Ascending aorta (tissue), 2 donors: ENCODE results near the gene MCUB. TPM values are rescaled to one million over a fixed set of nuclear protein-coding genes. Genes with fewer than 3 reads are reported as not detected.

Experiments
- DNase-seq, 2 donors: peaks; one replicate each; pipeline ENCODE4 v3.0.0-alpha.2; 2019; ENCODE audit warnings: low spot score in 2 of 2
- H3K27ac ChIP-seq, 2 donors: fragments of 200-600 bp; sonication (generic); one replicate each; pipeline ENCODE4 v1.5.1; 2016 to 2017; ENCODE audit warnings: mild to moderate bottlenecking in 1 of 2
- H3K27me3 ChIP-seq: fragments of 200-600 bp; sonication (generic); one replicate; pipeline ENCODE4 v1.5.1; 2017
- H3K36me3 ChIP-seq, 2 donors: fragments of 200-600 bp; sonication (generic); one replicate each; pipeline ENCODE4 v1.5.1; 2016
- H3K4me1 ChIP-seq, 2 donors: fragments of 200-600 bp; sonication (generic); one replicate each; pipeline ENCODE4 v1.5.1; 2016 to 2017; ENCODE audit warnings: mild to moderate bottlenecking in 1 of 2
- H3K4me3 ChIP-seq, 2 donors: fragments of 200-600 bp; sonication (generic); one replicate each; pipeline ENCODE4 v1.5.1; 2016 to 2017; ENCODE audit warnings: mild to moderate bottlenecking in 1 of 2
- H3K9me3 ChIP-seq, 2 donors: fragments of 200-600 bp; sonication (generic); one replicate each; pipeline ENCODE4 v1.5.1; 2016
- intact Hi-C: fragments of 100-400 bp; cut with DNase I; formaldehyde crosslinking; loops from one replicate; pipeline ENCODE4 v1.15.1; 2023
- total RNA-seq: library from RNA; depleted of rRNA; stranded (reverse); fragments of >200 nt; gene quantifications from one replicate; pipeline ENCODE4 v1.1.0, GENCODE V29; 2016
- TF ChIP-seq, protein P1 (sequence below), 3 experiments: fragments of 200-600 bp in 2 of 3; fragments of 450-650 bp in 1 of 3; sonication (generic) in 2 of 3; IDR thresholded peaks; one replicate each; pipeline ENCODE4 v1.5.1; 2016 to 2019; ENCODE audit warnings: antibody characterized with exemption in 3 of 3, mild to moderate bottlenecking in 1 of 3, moderate library complexity in 1 of 3

The MCUB gene
- total RNA-seq, 1 donor from 2014 or later: 430 TPM

DNA sequence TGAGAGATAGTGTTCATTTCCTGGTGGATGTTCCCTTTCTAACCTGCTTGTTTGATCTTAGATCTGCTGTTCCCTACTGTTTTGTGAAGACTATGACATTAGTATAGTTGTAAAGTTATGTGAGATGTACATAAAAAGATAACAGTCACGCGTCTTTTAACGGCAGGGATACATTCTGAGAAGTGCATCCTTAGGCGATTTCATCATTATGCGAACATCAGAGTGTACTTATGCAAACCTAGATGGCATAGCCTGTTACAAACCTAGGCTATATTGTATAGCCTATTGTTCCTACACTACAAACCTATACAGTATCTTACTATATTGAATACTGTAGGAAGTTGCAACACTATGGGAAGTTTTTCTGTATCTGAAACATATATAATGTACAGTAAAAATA is 50.4 kb downstream of the MCUB start:
- H3K27ac ChIP-seq: no peak overlapping the region
- no peak overlapping the region for H3K4me3 ChIP-seq
- H3K9me3 ChIP-seq: peaks cover 9 to 14% of the 10 kb centered on the region in 2 donors
- H3K4me1 ChIP-seq: no peaks in the 10 kb centered on the region
- no peaks in the 10 kb centered on the region for H3K36me3 ChIP-seq
- TF ChIP-seq, protein P1, sequence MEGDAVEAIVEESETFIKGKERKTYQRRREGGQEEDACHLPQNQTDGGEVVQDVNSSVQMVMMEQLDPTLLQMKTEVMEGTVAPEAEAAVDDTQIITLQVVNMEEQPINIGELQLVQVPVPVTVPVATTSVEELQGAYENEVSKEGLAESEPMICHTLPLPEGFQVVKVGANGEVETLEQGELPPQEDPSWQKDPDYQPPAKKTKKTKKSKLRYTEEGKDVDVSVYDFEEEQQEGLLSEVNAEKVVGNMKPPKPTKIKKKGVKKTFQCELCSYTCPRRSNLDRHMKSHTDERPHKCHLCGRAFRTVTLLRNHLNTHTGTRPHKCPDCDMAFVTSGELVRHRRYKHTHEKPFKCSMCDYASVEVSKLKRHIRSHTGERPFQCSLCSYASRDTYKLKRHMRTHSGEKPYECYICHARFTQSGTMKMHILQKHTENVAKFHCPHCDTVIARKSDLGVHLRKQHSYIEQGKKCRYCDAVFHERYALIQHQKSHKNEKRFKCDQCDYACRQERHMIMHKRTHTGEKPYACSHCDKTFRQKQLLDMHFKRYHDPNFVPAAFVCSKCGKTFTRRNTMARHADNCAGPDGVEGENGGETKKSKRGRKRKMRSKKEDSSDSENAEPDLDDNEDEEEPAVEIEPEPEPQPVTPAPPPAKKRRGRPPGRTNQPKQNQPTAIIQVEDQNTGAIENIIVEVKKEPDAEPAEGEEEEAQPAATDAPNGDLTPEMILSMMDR (IDR thresholded peaks at IDR 0.05): no peak
- no peaks in the 10 kb centered on the region for H3K27me3 ChIP-seq
- intact Hi-C loops: no loop called here
- DNase-seq: no peak

DNA sequence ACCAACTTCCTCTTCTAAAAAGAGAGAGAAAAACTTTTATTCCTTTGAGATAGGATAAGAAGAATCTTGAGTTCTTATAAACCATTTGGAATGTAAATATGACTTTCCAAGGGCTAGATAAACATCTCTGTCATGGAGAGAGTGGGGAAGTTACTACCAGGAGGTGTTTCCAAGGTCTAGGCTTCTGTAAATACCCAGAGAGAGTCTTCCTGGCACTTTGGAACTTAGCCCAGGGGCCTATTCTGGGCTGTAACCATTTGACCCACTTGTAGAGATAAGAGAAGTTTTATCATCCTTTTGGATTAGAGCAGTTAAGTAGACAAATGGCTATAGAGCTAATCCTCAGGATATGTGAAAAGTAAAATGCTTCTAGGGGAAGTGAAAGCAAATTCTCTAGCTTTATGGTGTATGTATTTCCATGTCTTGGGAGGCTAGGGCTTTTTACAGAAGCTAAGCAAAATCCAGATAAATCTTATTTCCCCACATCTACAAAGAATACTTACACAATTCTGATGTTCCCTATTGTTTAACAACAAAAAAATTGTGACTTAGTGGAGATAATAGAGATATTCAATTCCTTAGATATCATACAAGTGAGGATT is 51.1 kb downstream of the MCUB start:
- no peak for DNase-seq
- Histone ChIP-seq H3K4me3 (no peak overlapping the region), H3K9me3 (peaks cover 9 to 14% of the 10 kb centered on the region in 2 donors), H3K27ac (no peak overlapping the region), H3K4me1 (no peaks in the 10 kb centered on the region), H3K27me3 (no peaks in the 10 kb centered on the region), H3K36me3 (no peaks in the 10 kb centered on the region)
- intact Hi-C loops: no loop called here
- TF ChIP-seq, protein P1 (IDR thresholded peaks at IDR 0.05): no peak

DNA sequence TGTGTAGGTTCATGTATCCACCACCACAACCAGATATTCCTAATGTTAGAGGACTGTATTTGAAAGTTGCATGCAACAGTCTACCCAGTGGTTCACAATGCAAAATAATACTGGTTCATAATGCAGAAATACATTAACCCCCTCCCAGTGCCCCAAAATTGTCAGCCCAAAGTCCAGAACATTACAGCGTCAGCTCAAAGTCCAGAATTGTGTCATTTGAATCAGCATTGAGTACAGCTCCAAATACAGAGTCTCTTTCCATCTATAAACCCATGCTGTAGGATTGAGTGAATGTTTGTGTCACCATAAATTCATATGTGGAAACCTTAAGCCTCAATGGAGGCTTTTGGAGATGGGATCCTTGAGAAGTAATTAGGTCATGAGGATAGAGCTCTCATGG is 54.0 kb downstream of the MCUB start:
- intact Hi-C loops: no loop called here

DNA sequence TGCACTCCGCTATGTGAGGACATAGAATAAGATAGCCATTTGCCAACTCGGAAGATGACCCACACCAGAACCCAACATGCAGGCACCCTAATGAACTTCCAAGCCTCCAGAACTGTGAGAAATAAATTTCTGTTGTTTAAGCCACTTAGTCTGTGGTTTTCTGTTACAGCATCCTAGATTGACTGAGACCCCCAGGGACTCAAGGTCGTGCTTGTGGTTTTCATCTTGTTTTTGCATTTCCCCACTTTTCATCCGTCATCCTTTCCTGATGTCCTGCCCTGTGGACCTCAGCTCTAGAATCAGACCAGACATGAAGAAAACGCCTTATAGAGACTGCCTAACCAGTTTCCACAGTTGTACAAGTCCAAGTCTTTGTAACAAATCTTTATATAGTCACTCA is 54.4 kb downstream of the MCUB start:
- Histone ChIP-seq H3K36me3 (no peaks in the 10 kb centered on the region), H3K27ac (no peak overlapping the region), H3K4me1 (no peaks in the 10 kb centered on the region), H3K9me3 (no peaks in the 10 kb centered on the region), H3K27me3 (no peaks in the 10 kb centered on the region), H3K4me3 (no peak overlapping the region)
- DNase-seq: no peak
- intact Hi-C loops: no loop called here
- TF ChIP-seq, protein P1 (IDR thresholded peaks at IDR 0.05): no peak

More for the DNA sequence above, 54.0 kb downstream of the MCUB start:
- Histone ChIP-seq H3K4me3 (no peak overlapping the region), H3K9me3 (no peaks in the 10 kb centered on the region), H3K27me3 (no peaks in the 10 kb centered on the region), H3K27ac (no peak overlapping the region), H3K36me3 (no peaks in the 10 kb centered on the region), H3K4me1 (no peaks in the 10 kb centered on the region)
- DNase-seq: no peak
- TF ChIP-seq, protein P1 (IDR thresholded peaks at IDR 0.05): no peak

DNA sequence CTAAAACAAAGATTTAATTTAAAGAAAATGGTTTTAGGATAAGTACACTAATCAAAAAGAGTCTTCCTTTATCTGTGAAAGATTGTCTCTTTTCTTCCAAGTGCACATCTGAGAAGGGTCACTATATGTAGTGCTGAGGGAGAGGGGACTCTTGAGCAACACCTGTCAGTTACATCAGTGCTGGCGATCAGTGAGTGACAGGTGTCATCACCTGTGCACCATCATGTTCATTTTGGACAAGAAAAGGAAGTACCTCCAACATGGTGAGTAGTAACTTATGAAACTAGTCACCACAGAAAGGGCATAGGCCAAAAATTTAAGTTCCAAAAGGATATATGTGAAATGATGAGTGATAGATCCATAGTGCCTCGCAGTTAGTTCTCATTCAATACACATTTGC is 55.7 kb downstream of the MCUB start:
- no peak for DNase-seq
- no peaks in the 10 kb centered on the region for H3K27me3 ChIP-seq
- intact Hi-C loops: no loop called here
- H3K9me3 ChIP-seq: no peaks in the 10 kb centered on the region
- H3K4me3 ChIP-seq: no peak overlapping the region
- TF ChIP-seq, protein P1 (IDR thresholded peaks at IDR 0.05): no peak
- no peaks in the 10 kb centered on the region for H3K4me1 ChIP-seq
- H3K27ac ChIP-seq: no peak overlapping the region
- no peaks in the 10 kb centered on the region for H3K36me3 ChIP-seq

DNA sequence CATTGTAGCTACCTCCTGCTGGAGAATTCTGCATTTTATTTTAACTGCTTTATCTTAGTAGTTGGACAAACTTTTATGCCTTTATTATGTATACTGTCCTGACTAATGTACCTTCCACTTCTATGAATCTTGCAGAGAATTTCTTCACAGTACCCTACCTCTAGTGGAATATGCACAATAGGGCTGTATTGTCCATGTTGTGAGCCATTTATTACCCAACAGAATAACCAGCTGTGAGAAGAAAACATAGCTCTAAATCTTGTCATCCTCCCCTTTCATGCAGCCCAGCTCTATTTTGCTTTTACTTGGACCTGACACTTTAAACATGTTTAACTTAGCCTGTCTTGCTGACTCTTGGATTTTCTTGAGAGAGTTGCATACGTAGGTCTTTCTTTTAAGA is 56.2 kb downstream of the MCUB start:
- Histone ChIP-seq H3K27me3 (no peaks in the 10 kb centered on the region), H3K4me1 (no peaks in the 10 kb centered on the region), H3K36me3 (no peaks in the 10 kb centered on the region), H3K27ac (no peak overlapping the region), H3K4me3 (no peak overlapping the region), H3K9me3 (no peaks in the 10 kb centered on the region)
- intact Hi-C loops: no loop called here
- TF ChIP-seq, protein P1 (IDR thresholded peaks at IDR 0.05): no peak
- DNase-seq: no peak
